ENCODE data around the gene HMGCR.
A peak's percentile ranks its signal among the peaks of the same experiment; 100 is the strongest.

The HMGCR gene

DNA sequence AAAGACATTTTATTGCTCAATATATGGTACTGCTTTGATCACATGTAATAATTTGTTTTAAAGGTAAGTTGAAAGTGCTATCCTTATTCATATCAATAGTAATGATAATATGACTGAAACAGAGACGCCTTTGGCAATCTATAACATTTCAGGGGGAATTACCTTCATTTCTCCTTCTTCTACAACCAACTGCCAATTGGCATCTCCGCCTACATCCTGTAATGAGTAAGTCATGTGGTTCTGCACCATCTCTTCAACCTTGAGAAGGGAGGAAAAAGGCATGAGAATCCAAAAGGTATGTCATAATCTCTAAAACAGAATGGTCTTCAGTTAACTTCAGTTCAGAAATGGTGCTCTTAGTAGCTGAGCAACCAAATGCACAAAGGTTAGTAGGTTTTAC, 52.4 kb downstream of the HMGCR start:
- peak; percentile 22 for DNase-seq

GRCh38 chr5:75395277-75395676, 58.3 kb downstream of the HMGCR start:
- DNase-seq: no peak

GRCh38 chr5:75405296-75405695, 68.3 kb downstream of the HMGCR start:
- no peak for DNase-seq

Data from stimulated activated CD4-positive, alpha-beta T cell treated with anti-CD3 and anti-CD28 coated beads, Interleukin-1b, Interleukin-23, amount 100 ng/mL, for 48 hours (primary cell).